Measurements from ENCODE around the gene KRTAP9-6.
"Not testable (repeated sequence)": the region's sequence is repeated elsewhere in the genome, so short reads cannot be mapped to it uniquely, and the experiment has no call there.

- TF ChIP-seq, protein P1, sequence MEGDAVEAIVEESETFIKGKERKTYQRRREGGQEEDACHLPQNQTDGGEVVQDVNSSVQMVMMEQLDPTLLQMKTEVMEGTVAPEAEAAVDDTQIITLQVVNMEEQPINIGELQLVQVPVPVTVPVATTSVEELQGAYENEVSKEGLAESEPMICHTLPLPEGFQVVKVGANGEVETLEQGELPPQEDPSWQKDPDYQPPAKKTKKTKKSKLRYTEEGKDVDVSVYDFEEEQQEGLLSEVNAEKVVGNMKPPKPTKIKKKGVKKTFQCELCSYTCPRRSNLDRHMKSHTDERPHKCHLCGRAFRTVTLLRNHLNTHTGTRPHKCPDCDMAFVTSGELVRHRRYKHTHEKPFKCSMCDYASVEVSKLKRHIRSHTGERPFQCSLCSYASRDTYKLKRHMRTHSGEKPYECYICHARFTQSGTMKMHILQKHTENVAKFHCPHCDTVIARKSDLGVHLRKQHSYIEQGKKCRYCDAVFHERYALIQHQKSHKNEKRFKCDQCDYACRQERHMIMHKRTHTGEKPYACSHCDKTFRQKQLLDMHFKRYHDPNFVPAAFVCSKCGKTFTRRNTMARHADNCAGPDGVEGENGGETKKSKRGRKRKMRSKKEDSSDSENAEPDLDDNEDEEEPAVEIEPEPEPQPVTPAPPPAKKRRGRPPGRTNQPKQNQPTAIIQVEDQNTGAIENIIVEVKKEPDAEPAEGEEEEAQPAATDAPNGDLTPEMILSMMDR (IDR thresholded peaks at IDR 0.05), result not testable (repeated sequence)
- not testable (repeated sequence) for TF ChIP-seq POLR2A, EP300 (IDR thresholded peaks at IDR 0.05)
Observed at GRCh38 chr17:41237116-41237515, 28.1 kb upstream of the KRTAP9-6 start.
